ENCODE data around the gene ARHGDIG.

- no peak for TF ChIP-seq POLR2A (IDR thresholded peaks at IDR 0.05)
- TF ChIP-seq, protein P1, sequence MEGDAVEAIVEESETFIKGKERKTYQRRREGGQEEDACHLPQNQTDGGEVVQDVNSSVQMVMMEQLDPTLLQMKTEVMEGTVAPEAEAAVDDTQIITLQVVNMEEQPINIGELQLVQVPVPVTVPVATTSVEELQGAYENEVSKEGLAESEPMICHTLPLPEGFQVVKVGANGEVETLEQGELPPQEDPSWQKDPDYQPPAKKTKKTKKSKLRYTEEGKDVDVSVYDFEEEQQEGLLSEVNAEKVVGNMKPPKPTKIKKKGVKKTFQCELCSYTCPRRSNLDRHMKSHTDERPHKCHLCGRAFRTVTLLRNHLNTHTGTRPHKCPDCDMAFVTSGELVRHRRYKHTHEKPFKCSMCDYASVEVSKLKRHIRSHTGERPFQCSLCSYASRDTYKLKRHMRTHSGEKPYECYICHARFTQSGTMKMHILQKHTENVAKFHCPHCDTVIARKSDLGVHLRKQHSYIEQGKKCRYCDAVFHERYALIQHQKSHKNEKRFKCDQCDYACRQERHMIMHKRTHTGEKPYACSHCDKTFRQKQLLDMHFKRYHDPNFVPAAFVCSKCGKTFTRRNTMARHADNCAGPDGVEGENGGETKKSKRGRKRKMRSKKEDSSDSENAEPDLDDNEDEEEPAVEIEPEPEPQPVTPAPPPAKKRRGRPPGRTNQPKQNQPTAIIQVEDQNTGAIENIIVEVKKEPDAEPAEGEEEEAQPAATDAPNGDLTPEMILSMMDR (IDR thresholded peaks at IDR 0.05) = no peak
- no peak for TF ChIP-seq EP300 (IDR thresholded peaks at IDR 0.05)
Observed at GRCh38 chr16:272633-273546, 7.5 kb upstream of the ARHGDIG start.
